Measurements from ENCODE around the gene LMBRD1. TPM values are rescaled to one million over a fixed set of nuclear protein-coding genes. Genes with fewer than 3 reads are reported as not detected.

LMBRD1 gene
- total and polyA plus RNA-seq, 2 of the 4 experiments (the other 2 are of a cell fraction): 3.9 to 8.7 TPM

DNA sequence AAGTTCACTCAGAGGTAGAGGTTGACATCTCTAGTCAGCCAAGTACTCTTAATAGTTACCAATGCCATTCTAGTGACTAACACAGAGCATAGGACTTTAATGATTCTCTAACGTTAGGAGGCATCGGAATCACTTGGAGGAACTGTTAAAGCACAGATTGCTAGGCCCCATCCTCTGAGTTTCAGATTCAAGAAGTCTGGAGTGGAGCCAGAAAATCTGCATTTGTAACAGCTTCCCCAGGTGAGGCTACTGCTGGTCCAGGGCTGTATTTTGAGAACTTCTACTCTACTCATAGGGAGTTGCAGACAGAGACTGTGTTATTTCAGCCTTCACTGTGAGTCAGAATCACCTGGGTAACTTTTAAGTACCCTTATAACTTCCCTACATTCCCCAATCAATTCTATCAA lies 5.7 kb downstream of the LMBRD1 start:
- 100% methylated on average over 1 of the region's 2 CpGs; no CpG with 5 or more reads in 1 of the 2 experiments for WGBS, 2 experiments (ENCODE audit: extremely low coverage in 2 of 2, insufficient read length in 1 of 2)
- ATAC-seq (ENCODE audit: low read depth): no peak

More for the DNA sequence above, 5.7 kb downstream of the LMBRD1 start:
- Histone ChIP-seq H4K8ac (ENCODE audit: low read depth in 2 of 2, low read length in 2 of 2) (no peak overlapping the region), H3K36me3 (ENCODE audit: control insufficient read depth, insufficient read depth, low read length) (no peaks in the 10 kb centered on the region), H3K27ac (ENCODE audit: insufficient read depth, low read length) (no peak overlapping the region), H3K27me3 (ENCODE audit: control insufficient read depth, insufficient read depth, low read length) (no peaks in the 10 kb centered on the region), H3K9me1 (ENCODE audit: insufficient read depth, low read length) (no peaks in the 10 kb centered on the region), H4K5ac (ENCODE audit: low read depth, low read length) (no peak overlapping the region), H3K14ac (replicated peaks; ENCODE audit: low read depth, low read length) (no peak overlapping the region), H2AK9ac (replicated peaks; ENCODE audit: low read depth, low read length, poor library complexity) (no peak overlapping the region), H4K20me1 (ENCODE audit: insufficient read depth, low read length) (no peaks in the 10 kb centered on the region), H3K79me1 (ENCODE audit: low read depth in 1 of 2, low read length in 2 of 2) (peaks cover under 1 to 1% of the 10 kb centered on the region in 2 experiments), H2BK120ac (ENCODE audit: low read depth, low read length) (no peak overlapping the region), H4K91ac (ENCODE audit: insufficient read depth, low read depth, low read length) (no peak overlapping the region), H3K4ac (ENCODE audit: low read depth, low read length) (no peak overlapping the region), H3K4me2 (ENCODE audit: low read depth, low read length) (no peak overlapping the region), H2BK20ac (ENCODE audit: low read depth, low read length) (no peak overlapping the region), H2BK5ac (ENCODE audit: low read depth, low read length, poor library complexity, severe bottlenecking) (no peak overlapping the region), H3K9ac (ENCODE audit: low read depth, low read length) (no peak overlapping the region), H3K4me1 (ENCODE audit: control insufficient read depth, insufficient read depth, low read length) (no peaks in the 10 kb centered on the region), H3K4me3 (ENCODE audit: insufficient read depth, low read depth, low read length) (no peak overlapping the region), H3K9me3 (ENCODE audit: control insufficient read depth, insufficient read depth, low read length) (no peaks in the 10 kb centered on the region), H2BK15ac (ENCODE audit: low read depth, low read length) (no peak overlapping the region), H3K23ac (ENCODE audit: low read depth, low read length) (no peak overlapping the region), H3K18ac (ENCODE audit: low read depth, low read length) (no peak overlapping the region), H2AK5ac (ENCODE audit: low read depth, low read length) (no peak overlapping the region), H3K56ac (ENCODE audit: extremely low read depth, insufficient read depth, low read length) (no peak overlapping the region), H2AFZ (replicated peaks; ENCODE audit: low read length, poor library complexity) (no peak overlapping the region)
- dilution Hi-C loops (cut with HindIII; ENCODE audit: low sequenced_read_pairs, unreplicated experiment) (no loop called here), in situ Hi-C loops (cut with MboI; ENCODE audit: low sequenced_read_pairs) (no loop called here), intact Hi-C loops (cut with micrococcal nuclease) (no loop called here)
- TF ChIP-seq FOS (IDR thresholded peaks at IDR 0.05; ENCODE audit: low read depth, low read length) (no peak), RCOR1 (IDR thresholded peaks at IDR 0.05; ENCODE audit: insufficient replicate concordance, low read length) (no peak)
- ChIA-PET POLR2A (ENCODE audit: unreplicated experiment) (no interaction called here), CTCF (no interaction called here)
- peak; percentile 4 for DNase-seq
- BruUV-seq (replicated peaks): no TSS peak
